ENCODE data around the gene TRAPPC13.

- TF ChIP-seq CTCF (conservative IDR thresholded peaks at IDR 0.05; ENCODE audit: low read depth, low read length) (no peak), MAFK (IDR thresholded peaks at IDR 0.05; ENCODE audit: low read depth, low read length) (no peak), RFX5 (IDR thresholded peaks at IDR 0.05; ENCODE audit: low read depth, low read length) (no peak), POLR2A (IDR thresholded peaks at IDR 0.05; ENCODE audit: low read depth, low read length) (no peak), ELK1 (IDR thresholded peaks at IDR 0.05; ENCODE audit: borderline replicate concordance, low read depth, low read length) (no peak)
Measured at GRCh38 chr5:65695896-65696295, 71.1 kb downstream of the TRAPPC13 start.
